Measurements from ENCODE around the gene SEC24B. TPM values are rescaled to one million over a fixed set of nuclear protein-coding genes. Genes with fewer than 3 reads are reported as not detected.
A peak's percentile ranks its signal among the peaks of the same experiment; 100 is the strongest.

The SEC24B gene
- total RNA-seq, 1 donor from 2014 or later, result 40.3 TPM

- H3K27me3 Mint-ChIP-seq, result no peaks in the 10 kb centered on the region
- no peak overlapping the region for H3K4me3 Mint-ChIP-seq (ENCODE audit: low read depth)
- TF ChIP-seq CTCF (IDR thresholded peaks at IDR 0.05; ENCODE audit: unreplicated experiment), result no peak
- peaks cover 4% of the 10 kb centered on the region for H3K9me3 Mint-ChIP-seq (ENCODE audit: low read depth)
- H3K27ac Mint-ChIP-seq, result no peak overlapping the region
- DNase-seq (ENCODE audit: low spot score, unreplicated experiment), result no peak
- H3K36me3 Mint-ChIP-seq (ENCODE audit: insufficient read depth), result peaks cover 20% of the 10 kb centered on the region
- peaks cover 1% of the 10 kb centered on the region for H3K4me1 Mint-ChIP-seq (ENCODE audit: low read depth)
Measured at GRCh38 chr4:109462297-109462696, 28.7 kb downstream of the SEC24B start.

GRCh38 chr4:109462802-109463201 is 29.2 kb downstream of the SEC24B start:
- Mint-ChIP-seq H3K27me3 (no peaks in the 10 kb centered on the region), H3K36me3 (ENCODE audit: insufficient read depth) (peaks cover 22% of the 10 kb centered on the region), H3K27ac (no peak overlapping the region), H3K9me3 (ENCODE audit: low read depth) (peaks cover 3% of the 10 kb centered on the region), H3K4me3 (ENCODE audit: low read depth) (no peak overlapping the region), H3K4me1 (ENCODE audit: low read depth) (peaks cover 1% of the 10 kb centered on the region)
- DNase-seq (ENCODE audit: low spot score, unreplicated experiment), result no peak
- no peak for TF ChIP-seq CTCF (IDR thresholded peaks at IDR 0.05; ENCODE audit: unreplicated experiment)

GRCh38 chr4:109465069-109465468 is 31.5 kb downstream of the SEC24B start:
- Mint-ChIP-seq H3K27ac (peak overlapping the region; percentile 77), H3K36me3 (ENCODE audit: insufficient read depth) (peaks cover 27% of the 10 kb centered on the region), H3K9me3 (ENCODE audit: low read depth) (peaks cover 3% of the 10 kb centered on the region), H3K4me3 (ENCODE audit: low read depth) (no peak overlapping the region), H3K4me1 (ENCODE audit: low read depth) (no peaks in the 10 kb centered on the region), H3K27me3 (no peaks in the 10 kb centered on the region)
- no peak for TF ChIP-seq CTCF (IDR thresholded peaks at IDR 0.05; ENCODE audit: unreplicated experiment)
- no peak for DNase-seq (ENCODE audit: low spot score, unreplicated experiment)

GRCh38 chr4:109469915-109470314 is 36.3 kb downstream of the SEC24B start:
- Mint-ChIP-seq H3K36me3 (ENCODE audit: insufficient read depth) (peaks cover 26% of the 10 kb centered on the region), H3K27ac (no peak overlapping the region), H3K4me1 (ENCODE audit: low read depth) (peaks cover 3% of the 10 kb centered on the region), H3K9me3 (ENCODE audit: low read depth) (peaks cover 3% of the 10 kb centered on the region), H3K27me3 (no peaks in the 10 kb centered on the region), H3K4me3 (ENCODE audit: low read depth) (no peak overlapping the region)
- no peak for TF ChIP-seq CTCF (IDR thresholded peaks at IDR 0.05; ENCODE audit: unreplicated experiment)
- DNase-seq (ENCODE audit: low spot score, unreplicated experiment), result no peak

GRCh38 chr4:109472343-109472761 is 38.7 kb downstream of the SEC24B start:
- Mint-ChIP-seq H3K36me3 (ENCODE audit: insufficient read depth) (peaks cover 20% of the 10 kb centered on the region), H3K4me1 (ENCODE audit: low read depth) (peaks cover 3% of the 10 kb centered on the region), H3K27ac (no peak overlapping the region), H3K4me3 (ENCODE audit: low read depth) (no peak overlapping the region), H3K9me3 (ENCODE audit: low read depth) (no peaks in the 10 kb centered on the region), H3K27me3 (no peaks in the 10 kb centered on the region)
- DNase-seq (ENCODE audit: low spot score, unreplicated experiment), result no peak
- no peak for TF ChIP-seq CTCF (IDR thresholded peaks at IDR 0.05; ENCODE audit: unreplicated experiment)

All from progenitor cell of endocrine pancreas (in vitro differentiated cells).